ENCODE measurements around the gene PCDHGB4.

GRCh38 chr5:141420855-141421488 is 33.5 kb downstream of the PCDHGB4 start, which contains the start of gene PCDHGA11:
- TF ChIP-seq CTCF (IDR thresholded peaks at IDR 0.05; ENCODE audit: low read depth, low read length, poor library complexity, severe bottlenecking) = peak; percentile 68
- TF ChIP-seq EZH2phosphoT487 (IDR thresholded peaks at IDR 0.05; ENCODE audit: borderline replicate concordance, low read length) = no peak

Measured in DOHH2 (cell line).